GM18868 (cell line): Measurements from ENCODE around the gene ACOT7.

Experiments
- ATAC-seq: cut with Tn5 transposase; IDR thresholded peaks from one replicate; pipeline ENCODE4 v1.9.1; 2021; ENCODE audit warnings: mild to moderate bottlenecking, moderate library complexity; ENCODE audit not compliant: unreplicated experiment

The ACOT7 gene

GRCh38 chr1:6294080-6294889 is 99.3 kb downstream of the ACOT7 start:
- ATAC-seq: no peak

GRCh38 chr1:6292102-6292501 is 101.5 kb downstream of the ACOT7 start:
- no peak for ATAC-seq

- ATAC-seq: no peak
These were observed 104.9 kb downstream of the ACOT7 start for GRCh38 chr1:6288665-6289064.

GRCh38 chr1:6288026-6288425 is 105.5 kb downstream of the ACOT7 start:
- ATAC-seq: no peak

GRCh38 chr1:6287431-6287886 is 106.1 kb downstream of the ACOT7 start:
- no peak for ATAC-seq

- ATAC-seq: no peak
These were observed 106.5 kb downstream of the ACOT7 start for GRCh38 chr1:6287029-6287428.

- no peak for ATAC-seq
These were observed 107.3 kb downstream of the ACOT7 start for GRCh38 chr1:6286266-6286665.

GRCh38 chr1:6285336-6285735 is 108.2 kb downstream of the ACOT7 start:
- ATAC-seq: no peak

- ATAC-seq: no peak
These were observed 110.8 kb downstream of the ACOT7 start for GRCh38 chr1:6282577-6283270.

GRCh38 chr1:6281511-6282402 is 111.8 kb downstream of the ACOT7 start:
- no peak for ATAC-seq

- no peak for ATAC-seq
These were observed 112.7 kb downstream of the ACOT7 start for GRCh38 chr1:6280761-6281451.

GRCh38 chr1:6279613-6280383 is 113.8 kb downstream of the ACOT7 start:
- no peak for ATAC-seq

GRCh38 chr1:6279066-6279465 is 114.5 kb downstream of the ACOT7 start:
- ATAC-seq: no peak

GRCh38 chr1:6278263-6278662 is 115.3 kb downstream of the ACOT7 start:
- ATAC-seq: no peak

- no peak for ATAC-seq
These were observed 116.6 kb downstream of the ACOT7 start for GRCh38 chr1:6276811-6277555.

- ATAC-seq: no peak
These were observed 117.5 kb downstream of the ACOT7 start for GRCh38 chr1:6275826-6276782.

- ATAC-seq: no peak
These were observed 118.9 kb downstream of the ACOT7 start for GRCh38 chr1:6274622-6275139.

- no peak for ATAC-seq
These were observed 119.5 kb downstream of the ACOT7 start for GRCh38 chr1:6274102-6274501.
